ENCODE measurements around the gene HPCAL1. TPM values are rescaled to one million over a fixed set of nuclear protein-coding genes. Genes with fewer than 3 reads are reported as not detected.

Gene HPCAL1
- total and polyA plus RNA-seq, 2 of the 8 experiments (the other 6 are each of a cell fraction or from before 2014, with no cell fraction given) = 5.8 to 8.6 TPM

DNA sequence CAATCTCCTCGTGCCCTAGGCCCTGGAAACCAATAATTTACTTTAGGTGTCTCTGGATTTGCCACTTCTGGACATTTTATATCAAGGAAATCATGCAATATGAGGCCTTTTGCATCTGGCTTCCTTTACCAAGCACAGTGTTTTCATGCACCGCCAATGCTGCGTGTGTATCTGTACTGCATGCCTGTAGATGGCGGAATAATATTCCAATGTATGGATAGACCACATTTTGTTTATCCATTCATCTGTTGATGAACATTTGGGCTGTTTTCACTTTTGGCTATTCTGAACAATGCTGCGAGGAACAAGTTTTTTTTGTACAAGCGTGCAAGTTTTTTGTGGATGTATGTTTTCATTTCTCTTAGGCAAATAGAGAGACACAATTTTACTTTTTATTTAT is 18.9 kb downstream of the HPCAL1 start:
- H3K79me2 ChIP-seq (ENCODE audit: control insufficient read depth in 1 of 2, insufficient read depth in 2 of 2, low read length in 2 of 2) = no peaks in the 10 kb centered on the region
- no peak for TF ChIP-seq CHD2 (IDR thresholded peaks at IDR 0.05; ENCODE audit: low read length)
- no peak for TF ChIP-seq CBX8 (IDR thresholded peaks at IDR 0.05; ENCODE audit: borderline replicate concordance, low read depth, low read length)
- no peak for TF ChIP-seq PHF8 (conservative IDR thresholded peaks at IDR 0.05; ENCODE audit: low read depth, low read length)
- TF ChIP-seq POLR2A (IDR thresholded peaks at IDR 0.05; ENCODE audit: control extremely low read depth in 1 of 2, low read depth in 2 of 2, low read length in 2 of 2) = no peak
- TF ChIP-seq RBBP5 (IDR thresholded peaks at IDR 0.05; ENCODE audit: borderline replicate concordance, low read depth, low read length) = no peak
- TF ChIP-seq JUND (IDR thresholded peaks at IDR 0.05; ENCODE audit: low read length) = no peak
- TF ChIP-seq SIRT6 (IDR thresholded peaks at IDR 0.05; ENCODE audit: low read length) = no peak
- no peak for TF ChIP-seq KDM1A (IDR thresholded peaks at IDR 0.05; ENCODE audit: borderline replicate concordance, low read length)
- TF ChIP-seq TEAD4 (IDR thresholded peaks at IDR 0.05; ENCODE audit: low read depth, low read length) = no peak
- TF ChIP-seq SP4 (IDR thresholded peaks at IDR 0.05; ENCODE audit: low read length) = no peak
- no peak overlapping the region for H4K91ac ChIP-seq (replicated peaks; ENCODE audit: insufficient read length, low read length)
- H3K4me3 ChIP-seq (ENCODE audit: extremely low read depth in 1 of 4, insufficient read depth in 2 of 4, low read depth in 3 of 4, low read length in 4 of 4) = no peak overlapping the region
- H2BK12ac ChIP-seq (ENCODE audit: low read depth, low read length) = no peak overlapping the region
- H2BK15ac ChIP-seq (ENCODE audit: low read length) = no peak overlapping the region
- peaks cover 3 to 9% of the 10 kb centered on the region in 2 experiments; a peak in 2 of 4 replicates for H3K9me3 ChIP-seq (ENCODE audit: insufficient read depth in 2 of 2, low read depth in 1 of 2, low read length in 1 of 2)
- no peaks in the 10 kb centered on the region for H4K20me1 ChIP-seq (replicated peaks in 1 of 2; ENCODE audit: control insufficient read depth in 1 of 2, insufficient read depth in 2 of 2, low read length in 2 of 2)
- WGBS, 2 experiments (ENCODE audit: extremely low coverage in 1 of 2, insufficient coverage in 1 of 2, insufficient read length in 1 of 2, insufficient replicate concordance in 2 of 2, low coverage in 1 of 2, low lambda C conversion rate in 2 of 2, missing lambda C conversion rate in 1 of 2) = 92% methylated on average over 6 of the region's 6 CpGs; no CpG with 5 or more reads in 1 of the 2 experiments
- no peak overlapping the region for H3K23ac ChIP-seq (ENCODE audit: insufficient read length)
- ChIA-PET CTCF (ENCODE audit: partially characterized antibody) (interaction anchor here (0.7 to 2.5 kb wide), 2 partner anchors 11 to 88 kb away, joined by 3 to 9 read pairs; no protein-coding TSS in a partner anchor), POLR2A (ENCODE audit: partially characterized antibody) (no interaction called here)
- H2AK5ac ChIP-seq (ENCODE audit: low read depth, low read length) = no peak overlapping the region
- H3K27me3 ChIP-seq (replicated peaks in 1 of 4; ENCODE audit: control insufficient read depth in 3 of 4, extremely low read depth in 1 of 4, insufficient read depth in 3 of 4, low read length in 3 of 4) = no peaks in the 10 kb centered on the region
- H3K23me2 ChIP-seq (ENCODE audit: low read depth, low read length) = no peaks in the 10 kb centered on the region
- H3K36me3 ChIP-seq (ENCODE audit: control insufficient read depth in 2 of 4, insufficient read depth in 4 of 4, low read length in 3 of 4) = no peaks in the 10 kb centered on the region
- no peak overlapping the region for H3K56ac ChIP-seq (replicated peaks; ENCODE audit: insufficient read length, low read depth, low read length)
- no peak overlapping the region for H3K18ac ChIP-seq (ENCODE audit: extremely low read depth, low read length)
- H2AFZ ChIP-seq (ENCODE audit: low read length) = no peak overlapping the region
- H3K14ac ChIP-seq (ENCODE audit: insufficient read length) = no peak overlapping the region
- H2BK5ac ChIP-seq (ENCODE audit: low read depth, low read length) = no peak overlapping the region
- H3K4me1 ChIP-seq (replicated peaks in 1 of 4; ENCODE audit: control insufficient read depth in 3 of 4, insufficient read depth in 4 of 4, low read length in 3 of 4) = peaks cover 5 to 12% (median 7%) of the 10 kb centered on the region in 4 experiments
- no peak overlapping the region for H2BK20ac ChIP-seq (ENCODE audit: low read length)
- H4K8ac ChIP-seq (ENCODE audit: extremely low read depth, insufficient read depth, low read length) = no peak overlapping the region
- H3K27ac ChIP-seq (ENCODE audit: low read depth, low read length) = no peak overlapping the region
- H3K4me2 ChIP-seq (ENCODE audit: insufficient read depth in 1 of 2, low read depth in 2 of 2, low read length in 2 of 2) = no peak overlapping the region
- no peak overlapping the region for H3K9ac ChIP-seq (replicated peaks in 1 of 4; ENCODE audit: extremely low read depth in 1 of 4, low read depth in 3 of 4, low read length in 3 of 4)
- H3K4ac ChIP-seq (replicated peaks; ENCODE audit: insufficient read length, low read depth, low read length) = no peak overlapping the region
- no peak overlapping the region for H4K5ac ChIP-seq (ENCODE audit: insufficient read length, low read depth, low read length)
- no peak overlapping the region for H2BK120ac ChIP-seq (replicated peaks; ENCODE audit: low read depth, low read length)
- DNase-seq (ENCODE audit: low read depth in 1 of 2, low spot score in 2 of 2) (no peak), FAIRE-seq (no peak)
- peaks cover 2% of the 10 kb centered on the region for H3K79me1 ChIP-seq (ENCODE audit: low read depth, low read length)
